ENCODE measurements around the gene PARD6A. TPM values are rescaled to one million over a fixed set of nuclear protein-coding genes. Genes with fewer than 3 reads are reported as not detected.

Gene PARD6A
- total and polyA plus RNA-seq, 2 donors, result 1.7 to 6.5 TPM

DNA sequence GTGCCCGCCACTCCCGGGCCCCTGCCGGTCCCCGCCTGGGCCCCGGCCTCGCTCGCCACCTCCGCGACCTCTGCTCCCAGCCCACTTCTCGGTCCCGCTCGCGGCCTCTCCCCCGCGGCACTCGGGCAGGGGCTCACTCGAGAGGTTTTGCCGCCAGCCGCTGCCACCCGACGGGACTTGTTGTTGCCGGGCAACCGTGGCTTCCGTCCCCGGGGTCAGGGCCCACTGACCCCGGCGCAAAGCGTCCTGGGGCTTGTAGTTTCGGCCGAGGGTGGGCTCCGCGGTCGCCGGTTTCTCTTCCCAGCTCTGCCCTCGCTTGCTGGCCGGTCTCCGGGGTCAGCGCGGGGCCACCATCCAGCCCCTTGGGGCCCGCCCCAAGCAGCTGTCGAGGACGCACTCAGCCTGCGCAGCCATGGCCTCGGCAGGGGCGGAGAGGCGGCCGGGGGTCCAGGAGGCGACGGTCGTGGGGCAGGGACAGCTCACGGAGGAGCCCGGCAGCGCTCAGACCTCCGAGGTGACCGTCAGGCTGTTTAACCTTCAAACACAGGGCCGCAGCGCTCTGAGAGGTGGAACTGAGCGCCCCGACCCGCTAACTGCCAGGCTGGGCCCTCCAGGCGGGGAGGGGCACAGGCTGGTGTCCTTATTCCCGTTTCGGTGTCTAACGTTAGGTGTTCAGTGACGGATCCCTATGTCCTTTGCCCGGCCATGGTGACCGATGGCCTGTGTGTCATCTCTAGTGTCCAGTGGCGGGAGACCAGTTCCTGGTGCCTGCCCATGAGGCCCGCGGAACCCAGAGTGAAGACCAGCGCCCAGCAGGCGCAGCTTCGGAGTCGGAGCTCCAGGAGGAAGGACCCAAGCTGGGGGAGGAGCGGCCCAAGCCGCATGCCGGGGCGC is 6.0 kb downstream of the PARD6A start, which contains the start of the genes C16orf86 and ENKD1:
Gene C16orf86 (plus strand): TSS at position 256 of the 894 bp plus-strand sequence. CDS start 157 bp downstream, at position 413.
Gene ENKD1 (minus strand): TSS at position 192 of the 894 bp plus-strand sequence. CDS start 308 bp downstream, outside the sequence.
- WGBS, result 5% methylated on average over 78 of the region's 78 CpGs
- DNase-seq (ENCODE audit: extremely low spot score), result no peak
- Histone ChIP-seq H3K4me3 (ENCODE audit: low read depth, low read length) (peak within 1 kb of the TSS; percentile 78), H3K36me3 (ENCODE audit: insufficient read depth) (no peaks in the 10 kb centered on the region), H3K4me1 (ENCODE audit: insufficient read depth) (no peaks in the 10 kb centered on the region), H3K27ac (ENCODE audit: low read depth) (peak within 1 kb of the TSS; percentile 65)

DNA sequence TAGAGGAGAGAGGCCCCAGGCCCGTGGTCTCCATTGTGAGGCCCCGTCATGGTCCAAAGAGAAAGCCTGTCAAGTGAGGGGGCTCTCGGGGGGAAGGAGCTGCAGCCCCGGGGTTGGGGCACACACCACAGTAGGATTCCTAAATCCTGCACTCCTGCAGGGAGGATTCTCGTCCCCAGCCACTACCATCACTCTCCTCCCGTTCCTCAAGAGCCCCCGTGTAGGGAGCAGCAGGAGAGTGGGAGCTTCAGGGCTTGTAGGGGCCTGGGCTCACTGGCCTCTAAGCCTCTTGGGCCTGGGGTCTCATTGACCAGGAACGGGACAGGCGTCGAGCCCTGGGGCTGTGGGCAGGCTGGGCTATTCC is 6.7 kb downstream of the PARD6A start:
- H3K4me1 ChIP-seq (ENCODE audit: insufficient read depth), result no peaks in the 10 kb centered on the region
- peak overlapping the region; percentile 78 for H3K4me3 ChIP-seq (ENCODE audit: low read depth, low read length)
- 33% methylated on average over 10 of the region's 10 CpGs for WGBS
- no peak overlapping the region for H3K27ac ChIP-seq (ENCODE audit: low read depth)
- no peaks in the 10 kb centered on the region for H3K36me3 ChIP-seq (ENCODE audit: insufficient read depth)
- no peak for DNase-seq (ENCODE audit: extremely low spot score)

- peak; percentile 76 for DNase-seq (ENCODE audit: extremely low spot score)
- no peaks in the 10 kb centered on the region for H3K4me1 ChIP-seq (ENCODE audit: insufficient read depth)
- no peaks in the 10 kb centered on the region for H3K36me3 ChIP-seq (ENCODE audit: insufficient read depth)
- WGBS, result 18% methylated on average over 18 of the region's 18 CpGs
- H3K4me3 ChIP-seq (ENCODE audit: low read depth, low read length), result no peak overlapping the region
- no peak overlapping the region for H3K27ac ChIP-seq (ENCODE audit: low read depth)
These were observed 7.2 kb downstream of the PARD6A start for GRCh38 chr16:67667817-67668494.

DNA sequence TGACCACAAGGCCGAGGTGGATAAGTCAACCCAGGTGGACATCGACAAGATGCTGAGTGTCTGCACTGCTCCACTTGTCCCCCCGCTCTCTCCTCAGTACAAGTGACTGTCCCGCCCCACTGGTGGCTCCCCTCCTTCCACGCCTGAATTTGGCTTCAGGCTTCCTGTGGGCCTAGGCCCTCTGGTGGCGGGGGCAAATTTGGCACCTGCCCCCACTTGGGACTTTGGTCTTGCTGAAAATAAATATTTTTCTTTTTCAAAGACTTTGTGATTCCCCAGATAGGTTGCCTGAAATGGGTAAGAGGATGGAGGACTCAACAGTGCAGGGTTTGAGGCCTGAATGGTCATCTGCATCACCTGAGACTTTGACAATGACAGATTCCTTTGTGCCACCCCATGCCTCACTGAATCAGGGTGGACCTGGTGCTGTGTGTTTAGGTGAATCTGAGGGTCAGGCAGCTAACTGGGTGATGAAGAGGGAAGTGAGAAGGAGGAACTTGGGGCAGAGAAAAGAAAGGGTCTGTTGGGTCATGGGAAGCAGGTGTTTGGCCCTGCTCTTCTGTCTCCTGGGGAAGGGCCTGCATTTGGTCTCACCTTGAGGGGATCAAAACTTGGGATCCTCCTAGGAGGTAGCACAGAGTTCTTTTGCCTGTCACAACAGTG is 7.9 kb downstream of the PARD6A start:
- Histone ChIP-seq H3K36me3 (ENCODE audit: insufficient read depth) (no peaks in the 10 kb centered on the region), H3K4me1 (ENCODE audit: insufficient read depth) (no peaks in the 10 kb centered on the region), H3K27ac (ENCODE audit: low read depth) (no peak overlapping the region), H3K4me3 (ENCODE audit: low read depth, low read length) (no peak overlapping the region)
- DNase-seq (ENCODE audit: extremely low spot score), result no peak
- WGBS, result 86% methylated on average over 6 of the region's 6 CpGs

DNA sequence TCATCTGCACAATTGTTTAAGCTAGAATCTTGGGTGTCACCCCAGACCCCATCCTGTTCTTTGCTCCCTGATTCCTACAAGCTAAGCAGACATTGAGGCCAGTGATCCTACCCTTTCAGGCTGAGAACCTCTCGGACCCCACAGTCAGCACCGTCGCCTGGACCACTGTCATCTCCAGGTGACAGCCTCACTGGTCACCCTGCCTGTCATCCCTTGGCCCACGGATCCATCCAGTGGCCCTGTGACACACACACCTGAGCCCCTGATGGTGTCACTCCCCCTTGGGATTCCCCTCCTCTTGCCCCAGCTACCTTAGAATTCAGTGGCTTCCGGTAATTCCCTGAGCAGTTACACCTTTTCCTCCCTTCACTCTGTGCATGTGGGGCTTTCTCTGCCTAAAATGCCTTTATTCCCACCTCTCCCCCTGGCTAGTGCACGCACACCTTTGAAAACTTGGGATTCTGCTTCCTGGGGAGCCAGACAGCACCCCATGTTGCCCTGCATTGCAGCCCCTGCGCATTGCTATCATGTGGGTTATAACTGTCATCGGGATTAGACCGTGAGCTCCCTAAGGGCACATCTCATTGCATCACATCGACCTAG is 8.8 kb downstream of the PARD6A start:
- Histone ChIP-seq H3K4me1 (ENCODE audit: insufficient read depth) (no peaks in the 10 kb centered on the region), H3K36me3 (ENCODE audit: insufficient read depth) (no peaks in the 10 kb centered on the region), H3K4me3 (ENCODE audit: low read depth, low read length) (no peak overlapping the region), H3K27ac (ENCODE audit: low read depth) (no peak overlapping the region)
- no peak for DNase-seq (ENCODE audit: extremely low spot score)
- WGBS, result 88% methylated on average over 10 of the region's 10 CpGs

- WGBS, result 43% methylated on average over 4 of the region's 4 CpGs
- Histone ChIP-seq H3K36me3 (ENCODE audit: insufficient read depth) (no peaks in the 10 kb centered on the region), H3K27ac (ENCODE audit: low read depth) (no peak overlapping the region), H3K4me3 (ENCODE audit: low read depth, low read length) (no peak overlapping the region), H3K4me1 (ENCODE audit: insufficient read depth) (no peaks in the 10 kb centered on the region)
- DNase-seq (ENCODE audit: extremely low spot score), result no peak
These were observed 11.5 kb downstream of the PARD6A start for GRCh38 chr16:67672306-67672705.

DNA sequence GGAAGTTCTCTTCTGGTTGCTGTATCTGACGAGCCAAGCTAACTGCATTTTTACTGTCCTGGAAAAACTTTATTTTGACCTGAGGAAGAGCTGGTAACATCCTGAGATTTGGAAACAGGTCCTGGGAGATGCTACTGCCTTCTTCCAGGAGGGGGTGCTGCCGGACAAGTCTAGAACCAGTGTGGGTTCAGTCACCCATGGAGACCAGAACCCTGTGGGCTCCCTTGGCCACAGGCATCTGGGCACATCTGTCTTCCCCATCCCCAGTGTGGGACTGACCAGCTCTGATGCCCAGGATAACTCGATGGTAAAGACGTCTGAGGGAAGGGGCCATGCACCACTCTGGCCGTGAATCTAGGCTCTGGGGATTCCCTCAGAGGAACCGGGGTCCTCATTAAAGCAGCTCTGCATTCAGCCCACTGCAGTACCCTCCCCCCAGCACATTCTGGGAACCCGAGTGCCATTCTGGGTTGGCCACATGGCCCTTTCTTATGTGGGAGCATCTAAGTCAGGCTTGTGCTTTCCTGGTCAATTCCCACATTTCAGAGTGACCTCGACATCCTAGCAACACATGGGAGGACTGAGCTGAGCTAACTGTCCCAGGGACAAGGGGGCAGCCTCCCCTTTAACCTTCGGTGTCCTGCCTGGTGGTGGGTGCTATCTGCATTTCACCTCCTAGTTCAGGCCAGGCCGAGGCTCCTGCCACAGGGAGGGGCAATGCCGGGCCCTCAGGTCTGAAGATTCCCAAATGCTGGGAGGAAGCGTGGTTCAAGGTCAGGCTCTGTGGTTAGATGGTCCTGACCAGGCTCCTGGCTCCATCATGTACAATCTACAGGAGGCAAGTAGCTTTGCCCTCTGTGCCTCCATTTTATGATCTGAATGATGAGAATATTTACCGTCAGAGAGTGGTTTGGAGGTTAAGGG is 12.2 kb downstream of the PARD6A start:
- WGBS, result 56% methylated on average over 13 of the region's 13 CpGs
- H3K4me1 ChIP-seq (ENCODE audit: insufficient read depth), result no peaks in the 10 kb centered on the region
- no peak overlapping the region for H3K4me3 ChIP-seq (ENCODE audit: low read depth, low read length)
- no peaks in the 10 kb centered on the region for H3K36me3 ChIP-seq (ENCODE audit: insufficient read depth)
- DNase-seq (ENCODE audit: extremely low spot score), result no peak
- H3K27ac ChIP-seq (ENCODE audit: low read depth), result no peak overlapping the region

DNA sequence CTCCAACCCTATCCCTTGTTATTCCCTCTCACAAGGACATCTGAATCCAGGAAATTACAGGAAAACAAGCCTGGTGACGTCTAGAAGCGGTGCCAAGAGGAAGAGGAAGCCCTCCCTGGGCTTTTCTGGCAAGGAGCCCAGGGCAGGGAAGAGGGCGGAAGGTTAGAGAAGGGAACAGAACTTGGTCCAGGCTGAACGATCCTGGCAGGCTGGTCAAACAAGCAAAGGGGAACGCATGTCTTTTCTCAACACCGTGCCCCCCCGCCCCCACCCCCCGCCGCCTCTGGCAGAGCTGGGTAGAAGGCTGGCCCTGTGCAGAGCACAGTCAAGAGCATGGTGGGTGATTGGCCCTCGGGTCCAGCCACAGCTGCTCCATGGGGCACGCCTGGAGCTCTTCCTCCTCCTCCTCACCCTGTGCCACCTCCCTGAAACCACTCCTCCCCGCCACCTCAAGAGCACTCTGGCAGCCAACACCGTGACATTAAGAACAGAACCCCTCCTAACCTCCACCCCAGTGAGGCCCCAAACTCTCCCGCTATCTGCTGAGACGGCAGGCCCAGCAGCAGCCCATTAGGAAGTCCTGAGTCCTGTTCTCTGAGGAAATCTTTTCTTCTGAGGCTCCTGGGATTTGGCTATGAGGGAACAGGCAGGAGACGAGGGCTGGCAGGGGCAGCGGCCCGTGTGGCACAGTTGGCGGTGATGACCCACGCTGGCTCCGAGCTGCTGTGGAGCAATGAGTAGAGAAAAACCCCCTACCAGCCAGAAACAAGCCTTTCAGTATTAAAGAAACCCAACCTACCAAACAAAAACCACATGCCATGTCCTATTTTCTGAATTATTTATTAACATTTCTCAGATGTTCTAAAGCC is 13.2 kb downstream of the PARD6A start:
- H3K4me1 ChIP-seq (ENCODE audit: insufficient read depth), result peaks cover 2% of the 10 kb centered on the region
- no peaks in the 10 kb centered on the region for H3K36me3 ChIP-seq (ENCODE audit: insufficient read depth)
- H3K4me3 ChIP-seq (ENCODE audit: low read depth, low read length), result no peak overlapping the region
- no peak for DNase-seq (ENCODE audit: extremely low spot score)
- peak overlapping the region; percentile 52 for H3K27ac ChIP-seq (ENCODE audit: low read depth)
- 54% methylated on average over 21 of the region's 21 CpGs for WGBS

DNA sequence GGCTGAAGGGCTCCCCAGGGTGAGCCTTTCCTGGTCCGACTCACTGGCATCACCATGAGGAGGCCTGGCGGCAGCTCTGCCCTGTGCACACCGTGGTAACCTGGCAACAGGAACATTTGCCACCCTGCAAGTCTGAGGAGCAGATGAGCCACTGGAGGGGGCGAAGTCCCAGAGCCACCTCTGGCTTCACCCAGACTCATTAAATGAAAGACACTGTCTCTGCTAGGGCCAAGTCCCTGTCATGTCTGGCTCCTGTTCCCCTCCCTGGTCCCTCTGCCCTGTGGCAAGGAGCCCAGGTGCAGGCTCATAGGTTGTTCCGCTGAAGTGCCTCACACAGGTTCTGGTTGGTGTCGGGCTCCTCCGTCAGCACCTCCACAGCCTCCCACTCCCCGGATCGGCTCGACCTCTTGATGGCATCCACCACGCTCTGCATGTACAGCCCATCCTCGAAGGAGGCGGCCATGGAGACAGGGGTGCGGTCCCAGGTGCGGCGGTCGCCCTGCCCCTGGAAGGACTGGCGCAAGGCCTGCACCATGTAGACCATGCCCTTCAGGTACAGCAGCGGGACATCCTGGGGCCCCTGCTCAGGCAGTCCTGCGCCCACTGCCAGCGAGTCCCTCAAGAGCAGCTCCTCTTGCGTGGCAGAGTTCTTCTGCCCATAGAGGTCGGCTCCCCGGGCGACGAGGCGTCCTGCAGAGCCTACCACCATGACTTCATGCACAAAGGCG is 14.3 kb downstream of the PARD6A start:
- 95% methylated on average over 28 of the region's 28 CpGs for WGBS
- no peak for DNase-seq (ENCODE audit: extremely low spot score)
- H3K4me3 ChIP-seq (ENCODE audit: low read depth, low read length), result no peak overlapping the region
- peaks cover under 1% of the 10 kb centered on the region for H3K36me3 ChIP-seq (ENCODE audit: insufficient read depth)
- peaks cover 2% of the 10 kb centered on the region for H3K4me1 ChIP-seq (ENCODE audit: insufficient read depth)
- no peak overlapping the region for H3K27ac ChIP-seq (ENCODE audit: low read depth)

- no peak for DNase-seq (ENCODE audit: extremely low spot score)
- 97% methylated on average over 17 of the region's 17 CpGs for WGBS
- Histone ChIP-seq H3K36me3 (ENCODE audit: insufficient read depth) (peaks cover 2% of the 10 kb centered on the region), H3K4me3 (ENCODE audit: low read depth, low read length) (no peak overlapping the region), H3K27ac (ENCODE audit: low read depth) (no peak overlapping the region), H3K4me1 (ENCODE audit: insufficient read depth) (peaks cover 2% of the 10 kb centered on the region)
These were observed 14.8 kb downstream of the PARD6A start for GRCh38 chr16:67675579-67675935.

- DNase-seq (ENCODE audit: extremely low spot score), result no peak
- H3K4me1 ChIP-seq (ENCODE audit: insufficient read depth), result peaks cover 2% of the 10 kb centered on the region
- no peak overlapping the region for H3K27ac ChIP-seq (ENCODE audit: low read depth)
- no peak overlapping the region for H3K4me3 ChIP-seq (ENCODE audit: low read depth, low read length)
- 96% methylated on average over 7 of the region's 7 CpGs for WGBS
- peaks cover 2% of the 10 kb centered on the region for H3K36me3 ChIP-seq (ENCODE audit: insufficient read depth)
These were observed 15.2 kb downstream of the PARD6A start for GRCh38 chr16:67675999-67676398.

All from urinary bladder (tissue), 4 donors.